Breast epithelium (tissue), 3 donors: ENCODE results near the gene C19orf53.

Source experiments
- POLR2AphosphoS5 ChIP-seq, 3 donors: sonication (generic); formaldehyde crosslinking; IDR thresholded peaks; one replicate each; pipeline ENCODE4 v1.6.1; 2017; ENCODE audit warnings: antibody characterized with exemption in 3 of 3
- TF ChIP-seq, protein P1 (sequence below), 3 donors: fragments of 450-650 bp; IDR thresholded peaks; one replicate each; pipeline ENCODE4 v1.5.1; 2016 to 2017; ENCODE audit warnings: antibody characterized with exemption in 3 of 3, mild to moderate bottlenecking in 3 of 3, moderate library complexity in 3 of 3

DNA sequence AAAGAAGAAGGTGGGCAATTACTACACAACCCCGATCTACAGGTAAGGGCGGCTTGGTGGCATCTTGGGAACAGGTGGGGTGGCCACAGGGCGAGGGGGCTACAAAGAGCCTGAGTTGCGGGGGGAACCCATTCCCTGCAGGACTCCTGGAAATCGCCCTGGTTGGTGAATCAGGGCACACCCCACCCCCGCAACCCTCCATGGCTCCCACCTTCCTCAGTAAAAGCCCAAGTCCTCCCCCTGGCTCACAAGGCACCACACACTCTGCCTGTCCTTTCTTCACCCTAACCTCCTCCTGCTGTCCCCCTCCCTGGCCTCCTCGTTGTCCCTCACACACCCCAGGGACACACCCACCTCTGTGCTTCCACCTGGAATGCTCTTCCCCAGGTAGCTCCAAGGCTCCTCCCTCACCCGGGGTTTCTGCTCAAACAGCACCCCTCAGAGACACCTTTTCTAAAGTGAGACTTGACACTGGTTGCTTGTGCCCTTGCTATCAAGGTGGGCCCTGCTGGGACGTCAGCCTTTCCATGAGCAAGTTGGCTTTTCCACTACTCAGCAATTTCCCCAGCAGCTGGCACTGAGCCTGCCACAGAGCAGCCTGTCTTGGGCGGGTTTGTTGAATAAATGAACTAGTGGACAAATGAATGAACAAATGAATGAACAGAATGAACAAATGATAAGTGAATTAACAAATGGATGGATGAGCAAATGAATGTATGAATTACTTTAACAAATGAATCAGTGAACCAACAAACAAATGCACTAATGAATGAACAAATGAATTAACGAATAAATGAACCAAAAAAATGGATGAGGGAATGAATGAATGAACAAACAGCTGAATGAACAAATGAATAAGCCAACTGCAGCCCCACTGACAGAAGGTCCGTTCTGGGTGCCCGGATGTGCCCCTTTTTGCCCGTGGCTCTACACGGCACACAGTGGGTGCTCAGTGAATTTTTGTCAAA, 16.2 kb upstream of the C19orf53 start:
- TF ChIP-seq, protein P1, sequence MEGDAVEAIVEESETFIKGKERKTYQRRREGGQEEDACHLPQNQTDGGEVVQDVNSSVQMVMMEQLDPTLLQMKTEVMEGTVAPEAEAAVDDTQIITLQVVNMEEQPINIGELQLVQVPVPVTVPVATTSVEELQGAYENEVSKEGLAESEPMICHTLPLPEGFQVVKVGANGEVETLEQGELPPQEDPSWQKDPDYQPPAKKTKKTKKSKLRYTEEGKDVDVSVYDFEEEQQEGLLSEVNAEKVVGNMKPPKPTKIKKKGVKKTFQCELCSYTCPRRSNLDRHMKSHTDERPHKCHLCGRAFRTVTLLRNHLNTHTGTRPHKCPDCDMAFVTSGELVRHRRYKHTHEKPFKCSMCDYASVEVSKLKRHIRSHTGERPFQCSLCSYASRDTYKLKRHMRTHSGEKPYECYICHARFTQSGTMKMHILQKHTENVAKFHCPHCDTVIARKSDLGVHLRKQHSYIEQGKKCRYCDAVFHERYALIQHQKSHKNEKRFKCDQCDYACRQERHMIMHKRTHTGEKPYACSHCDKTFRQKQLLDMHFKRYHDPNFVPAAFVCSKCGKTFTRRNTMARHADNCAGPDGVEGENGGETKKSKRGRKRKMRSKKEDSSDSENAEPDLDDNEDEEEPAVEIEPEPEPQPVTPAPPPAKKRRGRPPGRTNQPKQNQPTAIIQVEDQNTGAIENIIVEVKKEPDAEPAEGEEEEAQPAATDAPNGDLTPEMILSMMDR (IDR thresholded peaks at IDR 0.05): no peak
- TF ChIP-seq POLR2AphosphoS5 (IDR thresholded peaks at IDR 0.05): no peak
